SK-N-SH (cell line): Measurements from ENCODE around the gene RCAN3. TPM values are rescaled to one million over a fixed set of nuclear protein-coding genes. Genes with fewer than 3 reads are reported as not detected.

Source experiments
- CTCF ChIA-PET: fragments of 300-600, 350-600 bp; formaldehyde crosslinking; extraction: SDS; loops from one replicate; lab custom pipeline; 2021; lab: Yijun Ruan, JAX
- POLR2A ChIA-PET: fragments of 350-600 bp; sonication (Branson Sonifier 250); formaldehyde crosslinking; extraction: SDS; loops from one replicate; lab custom pipeline; 2020; ENCODE audit warnings: antibody characterized with exemption, inconsistent platforms; lab: Yijun Ruan, JAX
- DNase-seq: peaks from one replicate; pipeline ENCODE4 v3.0.0; 2012
- H2AFZ ChIP-seq: fragments of 200-600 bp; sonication (generic); 2 replicates; pipeline ENCODE4 v1.8.1; 2016; ENCODE audit warnings: antibody characterized with exemption, mild to moderate bottlenecking, low read depth
- H3F3A ChIP-seq: fragments of 200-600 bp; sonication (generic); replicated peaks from 2 replicates; pipeline ENCODE3; 2016; ENCODE audit warnings: antibody characterized with exemption, mild to moderate bottlenecking; ENCODE audit not compliant: insufficient read depth
- H3K27ac ChIP-seq, 2 experiments: fragments of 200-500 bp in 1 of 2; fragments of 200-600 bp in 1 of 2; sonication (Bioruptor generic) in 1 of 2; sonication (generic), shearing (Covaris generic) in 1 of 2; 2 replicates each; pipeline versions ENCODE4 v1.5.1 to v1.6.1; 2014 to 2016; ENCODE audit warnings: low read depth in 2 of 2, inconsistent platforms in 1 of 2, low read length in 1 of 2, mild to moderate bottlenecking in 1 of 2, mixed read lengths in 1 of 2
- H3K27me3 ChIP-seq: fragments of 200-600 bp; sonication (generic), shearing (Covaris generic); 2 replicates; pipeline ENCODE4 v1.6.1; 2016; ENCODE audit warnings: mixed run types; ENCODE audit not compliant: insufficient read depth
- H3K36me3 ChIP-seq, 2 experiments: fragments of 200-500 bp in 1 of 2; fragments of 200-600 bp in 1 of 2; sonication (Bioruptor generic) in 1 of 2; sonication (generic) in 1 of 2; replicated peaks in 1 of 2; 2 replicates each; pipeline versions ENCODE3 to v1.5.1; 2014 to 2016; ENCODE audit warnings: low read length in 1 of 2, mild to moderate bottlenecking in 1 of 2; ENCODE audit not compliant: insufficient read depth in 2 of 2, control insufficient read depth in 1 of 2
- H3K4me1 ChIP-seq, 2 experiments: fragments of 200-500 bp in 1 of 2; fragments of 200-600 bp in 1 of 2; sonication (Bioruptor generic) in 1 of 2; sonication (generic), shearing (Covaris generic) in 1 of 2; 2 replicates each; pipeline versions ENCODE4 v1.5.1 to v1.6.1; 2014 to 2016; ENCODE audit warnings: low read depth in 1 of 2, low read length in 1 of 2, mixed run types in 1 of 2; ENCODE audit not compliant: insufficient read depth in 2 of 2, control insufficient read depth in 1 of 2
- H3K4me2 ChIP-seq: fragments of 200-600 bp; sonication (generic), shearing (Covaris generic); 2 replicates; pipeline ENCODE4 v1.6.1; 2017; ENCODE audit warnings: mixed run types
- H3K4me3 ChIP-seq, 2 experiments: fragments of 200-500 bp in 1 of 2; fragments of 200-600 bp in 1 of 2; sonication (Bioruptor generic) in 1 of 2; sonication (generic), shearing (Covaris generic) in 1 of 2; 2 replicates each; pipeline versions ENCODE4 v1.5.1 to v1.8.1; 2014 to 2016; ENCODE audit warnings: low read depth in 2 of 2, inconsistent platforms in 1 of 2, low read length in 1 of 2, mild to moderate bottlenecking in 1 of 2, mixed read lengths in 1 of 2, moderate library complexity in 1 of 2
- H3K79me2 ChIP-seq: fragments of 200-600 bp; sonication (generic); 2 replicates; pipeline ENCODE4 v1.8.1; 2017; ENCODE audit warnings: mild to moderate bottlenecking; ENCODE audit not compliant: insufficient read depth
- H3K9ac ChIP-seq: fragments of 200-600 bp; sonication (generic); 2 replicates; pipeline ENCODE4 v1.6.1; 2017; ENCODE audit warnings: mixed run types
- H3K9me2 ChIP-seq: fragments of 200-600 bp; sonication (generic); 2 replicates; pipeline ENCODE4 v1.6.1; 2017; ENCODE audit warnings: mixed run types
- H3K9me3 ChIP-seq: fragments of 200-600 bp; sonication (generic); 2 replicates; pipeline ENCODE4 v1.6.1; 2017; ENCODE audit warnings: mixed run types, mild to moderate bottlenecking, moderate library complexity
- H4K20me1 ChIP-seq: fragments of 200-600 bp; sonication (generic); 2 replicates; pipeline ENCODE4 v1.6.1; 2017; ENCODE audit warnings: mild to moderate bottlenecking, mixed run types; ENCODE audit not compliant: insufficient read depth
- CHD2 ChIP-seq: fragments of 150-350 bp; IDR thresholded peaks from 2 replicates; pipeline ENCODE4 v1.6.1; 2018; ENCODE audit warnings: low read length; ENCODE audit not compliant: partially characterized antibody
- EP300 ChIP-seq, 2 experiments: IDR thresholded peaks; 2 replicates each; pipeline versions ENCODE4 v1.4.0 to v1.6.1; 2012; ENCODE audit warnings: borderline replicate concordance in 1 of 2, low read depth in 1 of 2, low read length in 1 of 2
- EZH2phosphoT487 ChIP-seq: fragments of 200-600 bp; sonication (generic); IDR thresholded peaks from 2 replicates; pipeline ENCODE4 v1.6.1; 2017; ENCODE audit warnings: low read depth, mixed run types, mild to moderate bottlenecking, antibody characterized with exemption, moderate library complexity, borderline replicate concordance
- FOSL2 ChIP-seq: IDR thresholded peaks from 2 replicates; pipeline ENCODE4 v1.4.0; 2012; ENCODE audit warnings: low read depth, mild to moderate bottlenecking, moderate library complexity, borderline replicate concordance
- JUND ChIP-seq: IDR thresholded peaks from 2 replicates; pipeline ENCODE4 v1.4.0; 2012
- MAX ChIP-seq: IDR thresholded peaks from 2 replicates; pipeline ENCODE4 v1.4.0; 2012; ENCODE audit warnings: low read depth
- MXI1 ChIP-seq: IDR thresholded peaks from 2 replicates; pipeline ENCODE4 v1.6.1; 2012; ENCODE audit warnings: mild to moderate bottlenecking, low read depth, low read length, improper control_type of control experiment
- PBX3 ChIP-seq: IDR thresholded peaks from 2 replicates; pipeline ENCODE4; 2012
- POLR2AphosphoS5 ChIP-seq: IDR thresholded peaks from 2 replicates; pipeline ENCODE4 v1.6.1; 2012; ENCODE audit warnings: low read depth, low read length
- RXRA ChIP-seq: IDR thresholded peaks from 2 replicates; pipeline ENCODE4 v1.4.0; 2012; ENCODE audit warnings: low read depth, mild to moderate bottlenecking, borderline replicate concordance
- TEAD4 ChIP-seq: IDR thresholded peaks from 2 replicates; pipeline ENCODE4 v1.4.0; 2012; ENCODE audit warnings: mild to moderate bottlenecking, borderline replicate concordance; ENCODE audit not compliant: insufficient read depth
- WGBS: methylation state at CpG from one replicate; pipeline ENCODE4 v1.1.6; 2017; ENCODE audit warnings: low lambda C conversion rate; 5-methylcytosine and 5-hydroxymethylcytosine counted together
- polyA plus RNA-seq, 3 experiments: library from polyadenylated mRNA; depleted of rRNA; stranded (reverse); fragments of >200 nt; gene quantifications; 2 replicates each; pipeline ENCODE4 v1.2.3, GENCODE V29; 2012

RCAN3 gene
- polyA plus RNA-seq, 1 of the 3 experiments (the other 2 are of a cell fraction), result 4.8 TPM

- H3K4me1 ChIP-seq, result no peaks in the 10 kb centered on the region; a peak in 1 of 4 replicates
- no peak for TF ChIP-seq RXRA
- TF ChIP-seq MAX, result no peak
- TF ChIP-seq FOSL2, result no peak
- TF ChIP-seq JUND, result no peak
- no peak for TF ChIP-seq PBX3
- H4K20me1 ChIP-seq, result no peaks in the 10 kb centered on the region
- ChIA-PET POLR2A (no interaction called here), CTCF (interaction anchor here (1.6 kb wide), 1 partner anchor 132 kb away, joined by 3 read pairs; no protein-coding TSS in a partner anchor)
- no peaks in the 10 kb centered on the region for H3K9me3 ChIP-seq
- H3K9ac ChIP-seq, result no peak overlapping the region
- 93% methylated on average over 5 of the region's 5 CpGs for WGBS
- H2AFZ ChIP-seq, result no peak overlapping the region
- no peak overlapping the region for H3K27ac ChIP-seq
- no peak for DNase-seq
- H3K4me3 ChIP-seq, result no peak overlapping the region
- H3F3A ChIP-seq, result no peaks in the 10 kb centered on the region
- no peaks in the 10 kb centered on the region for H3K79me2 ChIP-seq
- no peaks in the 10 kb centered on the region for H3K27me3 ChIP-seq
- no peak overlapping the region for H3K4me2 ChIP-seq
- H3K9me2 ChIP-seq, result no peaks in the 10 kb centered on the region
- peaks cover 5 to 7% of the 10 kb centered on the region in 2 experiments for H3K36me3 ChIP-seq
These were observed 47.4 kb upstream of the RCAN3 start for GRCh38 chr1:24455272-24455671.

GRCh38 chr1:24457866-24458265, 44.8 kb upstream of the RCAN3 start:
- CTCF ChIA-PET, result interaction anchor here (0.8 to 0.9 kb wide), 2 partner anchors 42 to 67 kb away, joined by 3 read pairs; partner anchors contain the start of gene NIPAL3
- DNase-seq, result no peak
- Histone ChIP-seq H3F3A (no peaks in the 10 kb centered on the region), H3K9me3 (no peaks in the 10 kb centered on the region), H3K36me3 (peaks cover 7 to 13% of the 10 kb centered on the region in 2 experiments), H4K20me1 (no peaks in the 10 kb centered on the region), H3K9ac (no peak overlapping the region), H3K4me1 (no peaks in the 10 kb centered on the region), H3K79me2 (no peaks in the 10 kb centered on the region), H3K4me3 (no peak overlapping the region), H3K27ac (no peak overlapping the region), H3K27me3 (no peaks in the 10 kb centered on the region), H3K9me2 (no peaks in the 10 kb centered on the region), H2AFZ (no peak overlapping the region), H3K4me2 (no peak overlapping the region)
- POLR2A ChIA-PET, result no interaction called here
- 92% methylated on average over 3 of the region's 3 CpGs for WGBS
- TF ChIP-seq EP300 (IDR thresholded peaks at IDR 0.05; ENCODE audit: borderline replicate concordance in 1 of 2, low read depth in 1 of 2, low read length in 1 of 2), result no peak
- no peak for TF ChIP-seq JUND
- TF ChIP-seq CHD2, result no peak
- TF ChIP-seq FOSL2, result no peak

- ChIA-PET CTCF (interaction anchor here (0.6 to 1.6 kb wide), 3 partner anchors 32 to 789 kb away, joined by 3 to 5 read pairs (median 4); no protein-coding TSS in a partner anchor), POLR2A (no interaction called here)
- H3K9ac ChIP-seq, result no peak overlapping the region
- WGBS, result 87% methylated on average over 5 of the region's 6 CpGs
- H4K20me1 ChIP-seq, result no peaks in the 10 kb centered on the region
- H3K27me3 ChIP-seq, result no peaks in the 10 kb centered on the region
- no peak overlapping the region for H3K27ac ChIP-seq
- no peak overlapping the region for H2AFZ ChIP-seq
- TF ChIP-seq MAX (no peak), TEAD4 (no peak), EZH2phosphoT487 (no peak), RXRA (no peak), PBX3 (no peak), POLR2AphosphoS5 (no peak), MXI1 (no peak), CHD2 (no peak)
- peaks cover 7 to 13% of the 10 kb centered on the region in 2 experiments for H3K36me3 ChIP-seq
- H3K4me2 ChIP-seq, result no peak overlapping the region
- H3K4me1 ChIP-seq, result peaks cover 0 to 12% of the 10 kb centered on the region in 2 experiments; a peak in 1 of 4 replicates
- H3F3A ChIP-seq, result no peaks in the 10 kb centered on the region
- no peaks in the 10 kb centered on the region for H3K9me3 ChIP-seq
- H3K79me2 ChIP-seq, result no peaks in the 10 kb centered on the region
- no peaks in the 10 kb centered on the region for H3K9me2 ChIP-seq
- H3K4me3 ChIP-seq, result no peak overlapping the region
- no peak for DNase-seq
These were observed 42.9 kb upstream of the RCAN3 start for GRCh38 chr1:24459551-24460266.
